ENCODE measurements around the gene PKD2. TPM values are rescaled to one million over a fixed set of nuclear protein-coding genes. Genes with fewer than 3 reads are reported as not detected.

PKD2 gene
- total and polyA plus RNA-seq, 2 of the 13 experiments (the other 11 are each of a cell fraction or from before 2014, with no cell fraction given), result 5.6 to 9.1 TPM

DNA sequence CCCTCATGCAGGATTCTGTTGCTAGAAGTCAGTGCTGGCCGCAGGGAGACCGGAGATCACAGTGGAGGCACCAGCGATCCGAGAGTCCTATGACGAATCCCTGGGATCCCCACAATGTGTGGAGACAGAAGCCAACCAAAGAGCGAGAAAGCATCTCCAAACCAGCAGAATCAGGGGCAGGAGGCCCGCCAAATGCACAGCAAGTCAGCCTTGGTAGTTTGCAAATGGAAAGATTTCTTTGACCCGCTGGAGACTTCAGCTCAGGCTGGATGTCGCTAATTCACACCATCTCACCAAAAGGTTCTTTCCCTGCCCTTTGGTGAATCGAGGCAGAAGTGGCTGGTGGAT, 505 bp upstream of the PKD2 start (continued):
- TF ChIP-seq SP140L (CRISPR knock-in tag; IDR thresholded peaks at IDR 0.05; ENCODE audit: borderline replicate concordance) (no peak), ZNF224 (CRISPR knock-in tag; IDR thresholded peaks at IDR 0.05) (no peak), SRSF1 (optimal IDR thresholded peaks at IDR 0.05; ENCODE audit: low read depth, low read length) (no peak), ZC3H13 (CRISPR knock-in tag; IDR thresholded peaks at IDR 0.05) (no peak), ZNF891 (CRISPR knock-in tag; IDR thresholded peaks at IDR 0.05) (0 out of 2 replicates have a peak, but pooled peaks have one; percentile 37), ZNF354B (CRISPR knock-in tag; IDR thresholded peaks at IDR 0.05) (no peak), NAIF1 (CRISPR knock-in tag; IDR thresholded peaks at IDR 0.05; ENCODE audit: borderline replicate concordance) (no peak), ZNF660 (CRISPR knock-in tag; IDR thresholded peaks at IDR 0.05; ENCODE audit: borderline replicate concordance, low read depth) (no peak), NFE2L1 (CRISPR knock-in tag; IDR thresholded peaks at IDR 0.05; ENCODE audit: borderline replicate concordance) (no peak), ZNF713 (CRISPR knock-in tag; IDR thresholded peaks at IDR 0.05) (no peak), AKAP8 (CRISPR knock-in tag; IDR thresholded peaks at IDR 0.05) (no peak), FOXC1 (CRISPR knock-in tag; IDR thresholded peaks at IDR 0.05; ENCODE audit: borderline replicate concordance) (0 out of 2 replicates have a peak, but pooled peaks have one; percentile 57), EED (CRISPR knock-in tag; IDR thresholded peaks at IDR 0.05) (peak; percentile 44; the same call in 1 of the 2 replicates), PHF20 (CRISPR knock-in tag; IDR thresholded peaks at IDR 0.05) (no peak), ZNF329 (CRISPR knock-in tag; IDR thresholded peaks at IDR 0.05; ENCODE audit: low read depth) (no peak)
- TF ChIP-seq, protein P1, sequence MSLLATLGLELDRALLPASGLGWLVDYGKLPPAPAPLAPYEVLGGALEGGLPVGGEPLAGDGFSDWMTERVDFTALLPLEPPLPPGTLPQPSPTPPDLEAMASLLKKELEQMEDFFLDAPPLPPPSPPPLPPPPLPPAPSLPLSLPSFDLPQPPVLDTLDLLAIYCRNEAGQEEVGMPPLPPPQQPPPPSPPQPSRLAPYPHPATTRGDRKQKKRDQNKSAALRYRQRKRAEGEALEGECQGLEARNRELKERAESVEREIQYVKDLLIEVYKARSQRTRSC (CRISPR knock-in tag; IDR thresholded peaks at IDR 0.05; ENCODE audit: low read depth), result no peak
- TF ChIP-seq, protein P2, sequence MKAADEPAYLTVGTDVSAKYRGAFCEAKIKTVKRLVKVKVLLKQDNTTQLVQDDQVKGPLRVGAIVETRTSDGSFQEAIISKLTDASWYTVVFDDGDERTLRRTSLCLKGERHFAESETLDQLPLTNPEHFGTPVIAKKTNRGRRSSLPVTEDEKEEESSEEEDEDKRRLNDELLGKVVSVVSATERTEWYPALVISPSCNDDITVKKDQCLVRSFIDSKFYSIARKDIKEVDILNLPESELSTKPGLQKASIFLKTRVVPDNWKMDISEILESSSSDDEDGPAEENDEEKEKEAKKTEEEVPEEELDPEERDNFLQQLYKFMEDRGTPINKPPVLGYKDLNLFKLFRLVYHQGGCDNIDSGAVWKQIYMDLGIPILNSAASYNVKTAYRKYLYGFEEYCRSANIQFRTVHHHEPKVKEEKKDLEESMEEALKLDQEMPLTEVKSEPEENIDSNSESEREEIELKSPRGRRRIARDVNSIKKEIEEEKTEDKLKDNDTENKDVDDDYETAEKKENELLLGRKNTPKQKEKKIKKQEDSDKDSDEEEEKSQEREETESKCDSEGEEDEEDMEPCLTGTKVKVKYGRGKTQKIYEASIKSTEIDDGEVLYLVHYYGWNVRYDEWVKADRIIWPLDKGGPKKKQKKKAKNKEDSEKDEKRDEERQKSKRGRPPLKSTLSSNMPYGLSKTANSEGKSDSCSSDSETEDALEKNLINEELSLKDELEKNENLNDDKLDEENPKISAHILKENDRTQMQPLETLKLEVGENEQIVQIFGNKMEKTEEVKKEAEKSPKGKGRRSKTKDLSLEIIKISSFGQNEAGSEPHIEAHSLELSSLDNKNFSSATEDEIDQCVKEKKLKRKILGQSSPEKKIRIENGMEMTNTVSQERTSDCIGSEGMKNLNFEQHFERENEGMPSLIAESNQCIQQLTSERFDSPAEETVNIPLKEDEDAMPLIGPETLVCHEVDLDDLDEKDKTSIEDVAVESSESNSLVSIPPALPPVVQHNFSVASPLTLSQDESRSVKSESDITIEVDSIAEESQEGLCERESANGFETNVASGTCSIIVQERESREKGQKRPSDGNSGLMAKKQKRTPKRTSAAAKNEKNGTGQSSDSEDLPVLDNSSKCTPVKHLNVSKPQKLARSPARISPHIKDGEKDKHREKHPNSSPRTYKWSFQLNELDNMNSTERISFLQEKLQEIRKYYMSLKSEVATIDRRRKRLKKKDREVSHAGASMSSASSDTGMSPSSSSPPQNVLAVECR (CRISPR knock-in tag; IDR thresholded peaks at IDR 0.05; ENCODE audit: borderline replicate concordance), result no peak
- TF ChIP-seq, protein P3, sequence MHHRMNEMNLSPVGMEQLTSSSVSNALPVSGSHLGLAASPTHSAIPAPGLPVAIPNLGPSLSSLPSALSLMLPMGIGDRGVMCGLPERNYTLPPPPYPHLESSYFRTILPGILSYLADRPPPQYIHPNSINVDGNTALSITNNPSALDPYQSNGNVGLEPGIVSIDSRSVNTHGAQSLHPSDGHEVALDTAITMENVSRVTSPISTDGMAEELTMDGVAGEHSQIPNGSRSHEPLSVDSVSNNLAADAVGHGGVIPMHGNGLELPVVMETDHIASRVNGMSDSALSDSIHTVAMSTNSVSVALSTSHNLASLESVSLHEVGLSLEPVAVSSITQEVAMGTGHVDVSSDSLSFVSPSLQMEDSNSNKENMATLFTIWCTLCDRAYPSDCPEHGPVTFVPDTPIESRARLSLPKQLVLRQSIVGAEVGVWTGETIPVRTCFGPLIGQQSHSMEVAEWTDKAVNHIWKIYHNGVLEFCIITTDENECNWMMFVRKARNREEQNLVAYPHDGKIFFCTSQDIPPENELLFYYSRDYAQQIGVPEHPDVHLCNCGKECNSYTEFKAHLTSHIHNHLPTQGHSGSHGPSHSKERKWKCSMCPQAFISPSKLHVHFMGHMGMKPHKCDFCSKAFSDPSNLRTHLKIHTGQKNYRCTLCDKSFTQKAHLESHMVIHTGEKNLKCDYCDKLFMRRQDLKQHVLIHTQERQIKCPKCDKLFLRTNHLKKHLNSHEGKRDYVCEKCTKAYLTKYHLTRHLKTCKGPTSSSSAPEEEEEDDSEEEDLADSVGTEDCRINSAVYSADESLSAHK (CRISPR knock-in tag; IDR thresholded peaks at IDR 0.05; ENCODE audit: borderline replicate concordance), result no peak

Data from HepG2 (cell line).